NT2/D1 (cell line): ENCODE results near the gene MAD1L1.
"Not testable (repeated sequence)": the region's sequence is repeated elsewhere in the genome, so short reads cannot be mapped to it uniquely, and the experiment has no call there.

Experiments
- DNase-seq: peaks from one replicate; pipeline ENCODE4 v3.0.0-alpha.2; 2011; ENCODE audit warnings: low read depth, low spot score
- H3K27me3 ChIP-seq: 2 replicates; pipeline ENCODE4 v1.6.0; 2011; ENCODE audit warnings: mild to moderate bottlenecking; ENCODE audit not compliant: insufficient read length, insufficient read depth
- H3K36me3 ChIP-seq: 2 replicates; pipeline ENCODE4 v1.6.1; 2011; ENCODE audit warnings: mild to moderate bottlenecking, low read length, mixed read lengths; ENCODE audit not compliant: insufficient read depth, insufficient read length
- H3K4me1 ChIP-seq: 2 replicates; pipeline ENCODE4 v1.5.1; 2011; ENCODE audit not compliant: insufficient read depth, insufficient read length
- H3K4me3 ChIP-seq: 2 replicates; pipeline ENCODE4 v1.5.1; 2011; ENCODE audit warnings: low read depth; ENCODE audit not compliant: insufficient read length
- H3K9ac ChIP-seq: 2 replicates; pipeline ENCODE4 v1.6.0; 2011; ENCODE audit warnings: low read depth; ENCODE audit not compliant: insufficient read length
- H3K9me3 ChIP-seq: 2 replicates; pipeline ENCODE4 v1.5.1; 2011; ENCODE audit warnings: mild to moderate bottlenecking, low read length; ENCODE audit not compliant: insufficient read depth
- SUZ12 ChIP-seq: IDR thresholded peaks from 2 replicates; pipeline ENCODE4 v1.6.1; 2011; ENCODE audit not compliant: insufficient read length, insufficient read depth; ENCODE audit errors: extremely low read depth
- YY1 ChIP-seq: IDR thresholded peaks from 2 replicates; pipeline ENCODE4 v1.6.1; 2011; ENCODE audit not compliant: insufficient read length, insufficient read depth
- ZNF274 ChIP-seq: IDR thresholded peaks from 2 replicates; pipeline ENCODE4 v1.6.1; 2011; ENCODE audit warnings: mild to moderate bottlenecking, low read depth, low read length

MAD1L1 gene

GRCh38 chr7:1865000-1865555 lies 367.7 kb downstream of the MAD1L1 start:
- Histone ChIP-seq H3K9ac (no peak overlapping the region), H3K4me1 (peaks cover 32% of the 10 kb centered on the region), H3K36me3 (no peaks in the 10 kb centered on the region), H3K9me3 (no peaks in the 10 kb centered on the region), H3K27me3 (peaks cover 63% of the 10 kb centered on the region), H3K4me3 (no peak overlapping the region)
- DNase-seq: no peak
- TF ChIP-seq SUZ12: no peak

GRCh38 chr7:1864161-1864940 lies 368.4 kb downstream of the MAD1L1 start:
- peaks cover 32% of the 10 kb centered on the region for H3K4me1 ChIP-seq
- peaks cover 64% of the 10 kb centered on the region for H3K27me3 ChIP-seq
- no peak overlapping the region for H3K4me3 ChIP-seq
- no peak overlapping the region for H3K9ac ChIP-seq
- H3K36me3 ChIP-seq: no peaks in the 10 kb centered on the region
- H3K9me3 ChIP-seq: no peaks in the 10 kb centered on the region
- peak; percentile 33 for DNase-seq
- no peak for TF ChIP-seq YY1
- no peak for TF ChIP-seq SUZ12
- TF ChIP-seq ZNF274: no peak

- Histone ChIP-seq H3K4me1 (peaks cover 32% of the 10 kb centered on the region), H3K36me3 (no peaks in the 10 kb centered on the region), H3K27me3 (peaks cover 59% of the 10 kb centered on the region), H3K9ac (peak overlapping the region; percentile 17), H3K9me3 (no peaks in the 10 kb centered on the region), H3K4me3 (no peak overlapping the region)
- DNase-seq: no peak
- TF ChIP-seq ZNF274 (no peak), SUZ12 (no peak), YY1 (no peak)
Measured at GRCh38 chr7:1863091-1863900, 369.4 kb downstream of the MAD1L1 start.

- H3K27me3 ChIP-seq: peaks cover 58% of the 10 kb centered on the region
- H3K36me3 ChIP-seq: no peaks in the 10 kb centered on the region
- TF ChIP-seq ZNF274 (no peak), YY1 (no peak), SUZ12 (no peak)
- peaks cover 31% of the 10 kb centered on the region for H3K4me1 ChIP-seq
- no peak overlapping the region for H3K4me3 ChIP-seq
- no peak overlapping the region for H3K9ac ChIP-seq
- no peak for DNase-seq
- no peaks in the 10 kb centered on the region for H3K9me3 ChIP-seq
Measured at GRCh38 chr7:1862560-1862959, 370.2 kb downstream of the MAD1L1 start.

GRCh38 chr7:1861799-1862458 lies 370.8 kb downstream of the MAD1L1 start:
- Histone ChIP-seq H3K36me3 (no peaks in the 10 kb centered on the region), H3K4me3 (no peak overlapping the region), H3K9ac (no peak overlapping the region), H3K27me3 (peaks cover 52% of the 10 kb centered on the region), H3K4me1 (peaks cover 27% of the 10 kb centered on the region), H3K9me3 (no peaks in the 10 kb centered on the region)
- DNase-seq: no peak
- TF ChIP-seq YY1 (no peak), SUZ12 (no peak), ZNF274 (no peak)

GRCh38 chr7:1860881-1861798 lies 371.6 kb downstream of the MAD1L1 start:
- peaks cover 44% of the 10 kb centered on the region for H3K27me3 ChIP-seq
- not testable (repeated sequence) for DNase-seq, H3K36me3 ChIP-seq, H3K9ac ChIP-seq, H3K4me3 ChIP-seq, H3K9me3 ChIP-seq
- peaks cover 31% of the 10 kb centered on the region for H3K4me1 ChIP-seq
